Astrocyte (in vitro differentiated cells and primary cell): ENCODE data around the gene MCF2L. TPM values are rescaled to one million over a fixed set of nuclear protein-coding genes. Genes with fewer than 3 reads are reported as not detected.

Source experiments
- DNase-seq: peaks from one replicate; pipeline ENCODE4 v3.0.0-alpha.2; 2010; ENCODE audit warnings: low read depth
- FAIRE-seq: peaks from 2 replicates; lab custom pipeline; 2011; peaks lifted over from hg19 to GRCh38; lab: Jason Lieb, UNC
- H2AFZ ChIP-seq: 2 replicates; pipeline ENCODE4 v1.6.0; 2012; ENCODE audit warnings: low read depth, low read length, inconsistent platforms
- H3K27ac ChIP-seq: 2 replicates; pipeline ENCODE4 v1.5.1; 2011; ENCODE audit warnings: low read depth, low read length, inconsistent platforms
- H3K27me3 ChIP-seq: 2 replicates; pipeline ENCODE4 v1.6.0; 2011; ENCODE audit warnings: low read length, inconsistent platforms; ENCODE audit not compliant: insufficient read depth
- H3K36me3 ChIP-seq: 2 replicates; pipeline ENCODE4 v1.5.1; 2011; ENCODE audit warnings: low read length, inconsistent platforms; ENCODE audit not compliant: insufficient read depth
- H3K4me1 ChIP-seq: 2 replicates; pipeline ENCODE4 v1.5.1; 2011; ENCODE audit warnings: low read length, inconsistent platforms; ENCODE audit not compliant: insufficient read depth
- H3K4me2 ChIP-seq: 2 replicates; pipeline ENCODE4 v1.6.0; 2012; ENCODE audit warnings: low read length, inconsistent platforms
- H3K4me3 ChIP-seq: 2 replicates; pipeline ENCODE4 v1.5.1; 2011; ENCODE audit warnings: low read depth, mild to moderate bottlenecking, low read length, inconsistent platforms; ENCODE audit not compliant: insufficient read depth
- H3K79me2 ChIP-seq: 2 replicates; pipeline ENCODE4 v1.6.0; 2012; ENCODE audit warnings: mild to moderate bottlenecking, low read length, inconsistent platforms; ENCODE audit not compliant: insufficient read depth
- H3K9ac ChIP-seq: 2 replicates; pipeline ENCODE4 v1.6.0; 2012; ENCODE audit warnings: mild to moderate bottlenecking, low read length, inconsistent platforms
- H3K9me3 ChIP-seq: 2 replicates; pipeline ENCODE4 v1.5.1; 2012; ENCODE audit warnings: low read depth, mild to moderate bottlenecking, low read length, inconsistent platforms; ENCODE audit not compliant: insufficient read depth
- H4K20me1 ChIP-seq: 2 replicates; pipeline ENCODE4 v1.6.0; 2012; ENCODE audit warnings: low read length, inconsistent platforms; ENCODE audit not compliant: insufficient read depth
- H3K27ac Mint-ChIP-seq: one replicate; pipeline ENCODE4 v1.8.0; 2021; ENCODE audit warnings: mild to moderate bottlenecking, mixed read lengths; ENCODE audit not compliant: unreplicated experiment
- H3K27me3 Mint-ChIP-seq: one replicate; pipeline ENCODE4 v1.8.0; 2021; ENCODE audit warnings: low read depth, mixed read lengths; ENCODE audit not compliant: unreplicated experiment
- H3K36me3 Mint-ChIP-seq: one replicate; pipeline ENCODE4 v1.8.0; 2021; ENCODE audit warnings: low read depth, mixed read lengths; ENCODE audit not compliant: unreplicated experiment
- H3K4me1 Mint-ChIP-seq: one replicate; pipeline ENCODE4 v1.8.0; 2021; ENCODE audit warnings: low read depth, mixed read lengths; ENCODE audit not compliant: unreplicated experiment
- H3K4me3 Mint-ChIP-seq: one replicate; pipeline ENCODE4 v1.8.0; 2021; ENCODE audit warnings: mild to moderate bottlenecking, moderate library complexity, mixed read lengths; ENCODE audit not compliant: unreplicated experiment
- H3K9me3 Mint-ChIP-seq: one replicate; pipeline ENCODE4 v1.8.0; 2021; ENCODE audit warnings: mild to moderate bottlenecking, mixed read lengths; ENCODE audit not compliant: unreplicated experiment
- EZH2 ChIP-seq: IDR thresholded peaks from 2 replicates; pipeline ENCODE4 v1.6.1; 2012; ENCODE audit warnings: mild to moderate bottlenecking, low read length, inconsistent platforms; ENCODE audit not compliant: insufficient read depth
- total RNA-seq: library from RNA; stranded (reverse); gene quantifications from 2 replicates; pipeline ENCODE4 v1.2.1, GENCODE V29; 2021
- TF ChIP-seq, protein P1 (sequence below): IDR thresholded peaks from 2 replicates; pipeline ENCODE4 v1.5.1; 2011; ENCODE audit warnings: low read depth, mild to moderate bottlenecking, inconsistent platforms, low read length, moderate library complexity; ENCODE audit not compliant: insufficient read depth

MCF2L gene
- total RNA-seq, 1 donor from 2014 or later: 3.4 TPM

- no peaks in the 10 kb centered on the region for H3K4me1 Mint-ChIP-seq
- H3K9ac ChIP-seq: no peak overlapping the region
- H3K79me2 ChIP-seq: no peaks in the 10 kb centered on the region
- peaks cover 3% of the 10 kb centered on the region for H3K27me3 ChIP-seq
- H3K36me3 Mint-ChIP-seq: no peaks in the 10 kb centered on the region
- H4K20me1 ChIP-seq: no peaks in the 10 kb centered on the region
- H3K4me2 ChIP-seq: no peak overlapping the region
- no peaks in the 10 kb centered on the region for H3K9me3 Mint-ChIP-seq
- no peaks in the 10 kb centered on the region for H3K9me3 ChIP-seq
- H3K4me3 ChIP-seq: no peak overlapping the region
- no peak for DNase-seq
- no peak overlapping the region for H3K4me3 Mint-ChIP-seq
- no peak overlapping the region for H3K27ac ChIP-seq
- H3K27me3 Mint-ChIP-seq: peaks cover 50% of the 10 kb centered on the region
- TF ChIP-seq, protein P1, sequence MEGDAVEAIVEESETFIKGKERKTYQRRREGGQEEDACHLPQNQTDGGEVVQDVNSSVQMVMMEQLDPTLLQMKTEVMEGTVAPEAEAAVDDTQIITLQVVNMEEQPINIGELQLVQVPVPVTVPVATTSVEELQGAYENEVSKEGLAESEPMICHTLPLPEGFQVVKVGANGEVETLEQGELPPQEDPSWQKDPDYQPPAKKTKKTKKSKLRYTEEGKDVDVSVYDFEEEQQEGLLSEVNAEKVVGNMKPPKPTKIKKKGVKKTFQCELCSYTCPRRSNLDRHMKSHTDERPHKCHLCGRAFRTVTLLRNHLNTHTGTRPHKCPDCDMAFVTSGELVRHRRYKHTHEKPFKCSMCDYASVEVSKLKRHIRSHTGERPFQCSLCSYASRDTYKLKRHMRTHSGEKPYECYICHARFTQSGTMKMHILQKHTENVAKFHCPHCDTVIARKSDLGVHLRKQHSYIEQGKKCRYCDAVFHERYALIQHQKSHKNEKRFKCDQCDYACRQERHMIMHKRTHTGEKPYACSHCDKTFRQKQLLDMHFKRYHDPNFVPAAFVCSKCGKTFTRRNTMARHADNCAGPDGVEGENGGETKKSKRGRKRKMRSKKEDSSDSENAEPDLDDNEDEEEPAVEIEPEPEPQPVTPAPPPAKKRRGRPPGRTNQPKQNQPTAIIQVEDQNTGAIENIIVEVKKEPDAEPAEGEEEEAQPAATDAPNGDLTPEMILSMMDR: no peak
- TF ChIP-seq EZH2: no peak
- H3K36me3 ChIP-seq: no peaks in the 10 kb centered on the region
- H3K27ac Mint-ChIP-seq: no peak overlapping the region
- H3K4me1 ChIP-seq: no peaks in the 10 kb centered on the region
- FAIRE-seq: no peak
- H2AFZ ChIP-seq: no peak overlapping the region
Observed at GRCh38 chr13:113091891-113092775, 123.1 kb downstream of the MCF2L start.

DNA sequence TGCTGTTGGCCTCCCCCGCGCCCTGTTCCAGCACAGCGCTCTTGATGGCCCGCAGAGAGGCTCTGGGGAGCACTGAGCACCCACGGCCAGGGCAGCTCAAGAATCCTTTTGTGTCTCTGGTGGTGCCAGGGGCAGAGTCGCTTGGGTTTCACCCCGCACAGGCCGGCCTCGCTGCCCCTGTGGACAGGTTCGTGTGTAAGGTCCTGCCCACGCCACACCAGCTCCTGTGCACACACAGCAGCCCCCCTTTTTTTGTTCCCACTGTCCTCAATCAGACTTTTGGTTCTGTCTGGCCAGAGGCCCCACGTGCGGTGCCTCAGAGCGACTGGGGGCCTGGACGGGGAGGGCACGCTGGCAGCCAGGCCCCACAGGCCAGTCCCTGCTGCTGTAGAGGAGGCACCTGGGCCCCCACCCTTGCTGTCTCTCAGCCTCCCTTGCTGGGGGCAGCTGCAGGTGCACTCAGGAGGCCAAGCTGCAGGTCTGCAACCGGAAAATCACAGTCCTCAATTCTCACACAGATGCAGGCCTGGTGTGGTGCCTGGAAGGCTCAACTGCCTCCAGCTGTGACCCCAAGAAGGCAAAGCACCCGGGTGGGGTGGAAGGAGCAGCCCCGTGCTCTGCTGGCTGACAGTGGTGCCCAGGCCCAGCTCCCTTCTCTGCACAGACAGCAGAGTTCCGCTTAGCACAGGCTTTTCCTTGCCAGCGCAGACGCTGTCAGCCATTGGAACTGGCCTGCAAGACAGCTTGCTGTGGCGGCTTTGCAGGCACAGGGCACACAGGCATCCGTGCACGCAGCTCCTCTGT, 124.0 kb downstream of the MCF2L start:
- Histone ChIP-seq H4K20me1 (no peaks in the 10 kb centered on the region), H3K9me3 (no peaks in the 10 kb centered on the region), H3K4me3 (no peak overlapping the region), H2AFZ (no peak overlapping the region), H3K36me3 (no peaks in the 10 kb centered on the region), H3K4me2 (no peak overlapping the region), H3K4me1 (peaks cover 3% of the 10 kb centered on the region), H3K27ac (no peak overlapping the region), H3K27me3 (peaks cover 3% of the 10 kb centered on the region), H3K9ac (no peak overlapping the region), H3K79me2 (no peaks in the 10 kb centered on the region)
- FAIRE-seq: no peak
- no peaks in the 10 kb centered on the region for H3K9me3 Mint-ChIP-seq
- peaks cover 50% of the 10 kb centered on the region for H3K27me3 Mint-ChIP-seq
- H3K27ac Mint-ChIP-seq: no peak overlapping the region
- H3K4me1 Mint-ChIP-seq: no peaks in the 10 kb centered on the region
- DNase-seq: no peak
- no peak overlapping the region for H3K4me3 Mint-ChIP-seq
- H3K36me3 Mint-ChIP-seq: no peaks in the 10 kb centered on the region
- TF ChIP-seq EZH2: no peak
- TF ChIP-seq, protein P1: no peak
